Limb (tissue), 2 donors: ENCODE measurements around the gene KIF4A.
"Not testable (repeated sequence)": the region's sequence is repeated elsewhere in the genome, so short reads cannot be mapped to it uniquely, and the experiment has no call there.

Source experiments
- DNase-seq, 2 donors: peaks; one replicate each; pipeline ENCODE4 v3.0.0-alpha.2; 2016; ENCODE audit errors: extremely low spot score in 2 of 2

Gene KIF4A

GRCh38 chrX:70368731-70369130 is 78.8 kb downstream of the KIF4A start:
- DNase-seq, result not testable (repeated sequence)

GRCh38 chrX:70386235-70386634 is 96.3 kb downstream of the KIF4A start:
- no peak for DNase-seq

- no peak for DNase-seq
These were observed 109.0 kb downstream of the KIF4A start for GRCh38 chrX:70398899-70399298.

GRCh38 chrX:70400181-70400580 is 110.3 kb downstream of the KIF4A start:
- DNase-seq, result not testable (repeated sequence)

- no peak for DNase-seq
These were observed 112.8 kb downstream of the KIF4A start for GRCh38 chrX:70402721-70403120.

GRCh38 chrX:70405003-70405402 is 115.1 kb downstream of the KIF4A start:
- DNase-seq, result no peak

GRCh38 chrX:70410921-70411320 is 121.0 kb downstream of the KIF4A start:
- no peak for DNase-seq

GRCh38 chrX:70411475-70411874 is 121.6 kb downstream of the KIF4A start:
- DNase-seq, result no peak

- peak in 1 of 2 donors; percentile 47 for DNase-seq
These were observed 131.7 kb downstream of the KIF4A start for GRCh38 chrX:70421618-70422017.

GRCh38 chrX:70422851-70423341 is 133.0 kb downstream of the KIF4A start, which contains the start of gene GDPD2:
GDPD2 (plus strand) TSS chrX:70423314; CDS start chrX:70424985, 1,671 bp downstream.
- peak in 1 of 2 donors; percentile 60 for DNase-seq

- DNase-seq, result no peak
These were observed 134.2 kb downstream of the KIF4A start for GRCh38 chrX:70423936-70424675.

GRCh38 chrX:70424801-70425200 is 134.9 kb downstream of the KIF4A start:
- DNase-seq, result no peak

GRCh38 chrX:70426286-70427278 is 136.7 kb downstream of the KIF4A start:
- no peak for DNase-seq

- DNase-seq, result no peak
These were observed 137.5 kb downstream of the KIF4A start for GRCh38 chrX:70427365-70427764.

GRCh38 chrX:70429759-70430158 is 139.9 kb downstream of the KIF4A start:
- DNase-seq, result no peak

GRCh38 chrX:70432936-70433847 is 143.3 kb downstream of the KIF4A start:
- no peak for DNase-seq

- DNase-seq, result peak; percentile 27 to 73
These were observed 144.0 kb downstream of the KIF4A start for GRCh38 chrX:70433848-70434351.

- DNase-seq, result peak; percentile 53 to 87
These were observed 144.5 kb downstream of the KIF4A start for GRCh38 chrX:70434352-70434866.

GRCh38 chrX:70434914-70435586 is 145.1 kb downstream of the KIF4A start:
- DNase-seq, result peak in 1 of 2 donors; percentile 40

- no peak for DNase-seq
These were observed 146.4 kb downstream of the KIF4A start for GRCh38 chrX:70436343-70436742.
